ENCODE results near the gene SKI. TPM values are rescaled to one million over a fixed set of nuclear protein-coding genes. Genes with fewer than 3 reads are reported as not detected.

The SKI gene
- total RNA-seq, 1 donor from 2014 or later: 132 TPM

DNA sequence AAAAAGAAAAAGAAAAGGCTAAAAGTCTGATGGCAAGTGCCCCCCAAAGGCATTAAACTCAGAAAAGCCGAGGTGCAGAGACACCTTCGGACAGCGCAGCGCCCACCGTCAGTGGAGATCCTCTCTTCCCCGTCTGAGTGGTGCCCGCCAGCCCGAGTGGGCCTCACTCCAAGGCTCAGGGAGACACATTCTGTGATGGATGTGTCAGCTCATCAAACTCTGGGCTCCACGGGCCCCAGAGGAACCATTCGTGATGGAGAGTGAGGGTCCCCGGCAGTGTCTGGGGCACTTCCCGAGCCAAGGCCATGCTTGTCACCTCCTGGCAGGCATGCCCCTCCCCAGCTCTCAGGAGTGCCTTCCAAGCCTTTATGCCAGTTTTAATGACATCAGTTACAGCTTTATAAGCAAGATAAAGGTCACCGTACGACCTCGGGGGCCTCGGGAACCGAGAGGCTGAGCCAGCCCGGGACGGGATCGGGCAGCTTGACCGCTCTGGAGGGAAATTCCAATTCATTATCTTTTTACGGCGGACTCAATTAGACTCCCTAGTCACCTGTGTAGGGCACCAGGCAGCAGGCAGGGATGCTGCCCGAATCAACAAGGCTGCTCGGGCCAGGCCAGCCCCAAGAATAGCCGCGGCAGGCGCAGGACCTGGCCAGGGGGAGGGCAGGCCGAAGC lies 113.7 kb downstream of the SKI start:
- TF ChIP-seq, protein P1, sequence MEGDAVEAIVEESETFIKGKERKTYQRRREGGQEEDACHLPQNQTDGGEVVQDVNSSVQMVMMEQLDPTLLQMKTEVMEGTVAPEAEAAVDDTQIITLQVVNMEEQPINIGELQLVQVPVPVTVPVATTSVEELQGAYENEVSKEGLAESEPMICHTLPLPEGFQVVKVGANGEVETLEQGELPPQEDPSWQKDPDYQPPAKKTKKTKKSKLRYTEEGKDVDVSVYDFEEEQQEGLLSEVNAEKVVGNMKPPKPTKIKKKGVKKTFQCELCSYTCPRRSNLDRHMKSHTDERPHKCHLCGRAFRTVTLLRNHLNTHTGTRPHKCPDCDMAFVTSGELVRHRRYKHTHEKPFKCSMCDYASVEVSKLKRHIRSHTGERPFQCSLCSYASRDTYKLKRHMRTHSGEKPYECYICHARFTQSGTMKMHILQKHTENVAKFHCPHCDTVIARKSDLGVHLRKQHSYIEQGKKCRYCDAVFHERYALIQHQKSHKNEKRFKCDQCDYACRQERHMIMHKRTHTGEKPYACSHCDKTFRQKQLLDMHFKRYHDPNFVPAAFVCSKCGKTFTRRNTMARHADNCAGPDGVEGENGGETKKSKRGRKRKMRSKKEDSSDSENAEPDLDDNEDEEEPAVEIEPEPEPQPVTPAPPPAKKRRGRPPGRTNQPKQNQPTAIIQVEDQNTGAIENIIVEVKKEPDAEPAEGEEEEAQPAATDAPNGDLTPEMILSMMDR (IDR thresholded peaks at IDR 0.05): no peak
- H3K4me1 Mint-ChIP-seq (ENCODE audit: unreplicated experiment): no peaks in the 10 kb centered on the region
- DNase-seq (ENCODE audit: extremely low spot score, unreplicated experiment): no peak
- no peaks in the 10 kb centered on the region for H3K9me3 Mint-ChIP-seq (ENCODE audit: unreplicated experiment)
- no peaks in the 10 kb centered on the region for H3K36me3 Mint-ChIP-seq (ENCODE audit: unreplicated experiment)
- H3K27ac Mint-ChIP-seq (ENCODE audit: unreplicated experiment): no peak overlapping the region
- H3K27me3 Mint-ChIP-seq (ENCODE audit: unreplicated experiment): no peaks in the 10 kb centered on the region
- no peak overlapping the region for H3K4me3 Mint-ChIP-seq (ENCODE audit: unreplicated experiment)

DNA sequence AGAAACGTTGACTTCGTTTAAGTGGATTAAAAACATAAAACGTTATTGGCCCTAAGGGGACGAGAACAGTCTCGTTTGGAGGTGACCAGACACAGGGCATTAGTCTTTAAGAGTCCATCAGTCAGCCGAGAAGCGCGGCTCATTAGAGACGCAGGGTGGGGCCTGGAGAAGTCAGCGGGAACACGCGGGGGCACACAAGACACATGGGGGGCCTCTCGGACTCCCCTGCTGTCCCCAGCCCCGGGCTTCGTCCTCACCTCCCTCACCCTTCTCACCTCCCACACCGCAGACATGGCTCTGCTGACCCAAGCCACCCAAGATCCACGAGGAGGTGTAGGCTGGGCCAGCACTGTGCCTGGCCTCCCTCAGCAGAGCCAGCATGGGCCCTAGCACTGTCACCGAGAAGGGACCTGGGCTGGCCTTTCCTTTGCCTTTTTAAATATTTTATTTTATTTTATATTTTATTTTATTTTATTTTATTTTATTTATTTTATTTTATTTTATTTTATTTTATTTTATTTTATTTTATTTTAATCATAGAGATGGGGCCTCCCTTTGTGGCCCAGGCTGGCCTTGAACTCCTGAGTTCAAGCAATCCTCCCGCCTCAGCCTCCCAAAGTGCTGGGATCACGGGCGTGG lies 114.4 kb downstream of the SKI start:
- Mint-ChIP-seq H3K27ac (ENCODE audit: unreplicated experiment) (no peak overlapping the region), H3K4me1 (ENCODE audit: unreplicated experiment) (no peaks in the 10 kb centered on the region), H3K27me3 (ENCODE audit: unreplicated experiment) (no peaks in the 10 kb centered on the region), H3K4me3 (ENCODE audit: unreplicated experiment) (no peak overlapping the region), H3K9me3 (ENCODE audit: unreplicated experiment) (no peaks in the 10 kb centered on the region), H3K36me3 (ENCODE audit: unreplicated experiment) (no peaks in the 10 kb centered on the region)
- no peak for DNase-seq (ENCODE audit: extremely low spot score, unreplicated experiment)
- TF ChIP-seq, protein P1 (IDR thresholded peaks at IDR 0.05): no peak

DNA sequence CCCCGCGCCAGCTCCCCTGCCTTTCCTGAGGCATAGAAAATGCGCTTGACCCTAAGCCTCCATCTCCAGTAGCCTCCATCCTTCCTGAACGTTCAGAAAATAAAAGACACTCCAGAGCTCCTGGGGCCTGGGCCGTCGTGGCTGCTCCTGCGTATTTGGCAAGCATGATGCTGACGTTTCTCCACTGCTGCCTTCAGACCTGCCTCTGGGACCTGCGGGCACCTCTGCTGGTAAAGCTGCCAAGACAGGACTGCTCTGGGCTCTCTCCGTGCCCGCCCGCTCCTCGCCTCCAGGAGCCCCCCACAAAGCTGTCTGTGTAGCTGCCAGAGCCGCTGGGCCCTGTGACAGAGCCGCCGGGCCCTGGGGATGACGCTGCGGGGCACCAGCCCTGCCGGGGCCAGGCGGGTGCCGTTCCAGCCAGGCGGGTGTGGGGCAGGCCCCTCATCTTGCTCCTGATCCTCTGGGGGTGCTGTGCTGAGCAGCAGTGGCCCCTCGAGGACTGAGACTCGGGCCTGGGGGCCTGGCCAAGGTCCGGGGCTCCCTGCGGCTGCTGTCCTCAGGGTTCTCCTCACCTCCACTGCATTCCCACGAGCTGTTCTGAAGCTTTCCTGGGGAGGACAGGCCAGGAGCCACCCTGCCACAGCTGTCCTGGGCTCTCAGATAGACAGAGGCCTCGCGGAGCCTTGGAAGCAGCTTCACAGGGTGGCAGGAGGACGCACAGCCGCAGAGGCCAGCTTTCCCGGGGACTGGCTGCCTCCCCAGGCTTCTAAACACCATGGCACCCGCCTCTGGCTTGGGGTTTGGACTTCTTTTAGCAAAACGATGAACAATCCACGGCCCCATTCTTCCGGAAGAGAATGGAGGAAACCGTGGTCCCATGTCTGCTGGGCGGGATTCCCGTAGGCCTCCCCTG lies 115.2 kb downstream of the SKI start:
- TF ChIP-seq, protein P1 (IDR thresholded peaks at IDR 0.05): no peak
- Mint-ChIP-seq H3K27ac (ENCODE audit: unreplicated experiment) (no peak overlapping the region), H3K4me1 (ENCODE audit: unreplicated experiment) (no peaks in the 10 kb centered on the region), H3K27me3 (ENCODE audit: unreplicated experiment) (no peaks in the 10 kb centered on the region), H3K36me3 (ENCODE audit: unreplicated experiment) (no peaks in the 10 kb centered on the region), H3K4me3 (ENCODE audit: unreplicated experiment) (no peak overlapping the region), H3K9me3 (ENCODE audit: unreplicated experiment) (no peaks in the 10 kb centered on the region)
- no peak for DNase-seq (ENCODE audit: extremely low spot score, unreplicated experiment)

DNA sequence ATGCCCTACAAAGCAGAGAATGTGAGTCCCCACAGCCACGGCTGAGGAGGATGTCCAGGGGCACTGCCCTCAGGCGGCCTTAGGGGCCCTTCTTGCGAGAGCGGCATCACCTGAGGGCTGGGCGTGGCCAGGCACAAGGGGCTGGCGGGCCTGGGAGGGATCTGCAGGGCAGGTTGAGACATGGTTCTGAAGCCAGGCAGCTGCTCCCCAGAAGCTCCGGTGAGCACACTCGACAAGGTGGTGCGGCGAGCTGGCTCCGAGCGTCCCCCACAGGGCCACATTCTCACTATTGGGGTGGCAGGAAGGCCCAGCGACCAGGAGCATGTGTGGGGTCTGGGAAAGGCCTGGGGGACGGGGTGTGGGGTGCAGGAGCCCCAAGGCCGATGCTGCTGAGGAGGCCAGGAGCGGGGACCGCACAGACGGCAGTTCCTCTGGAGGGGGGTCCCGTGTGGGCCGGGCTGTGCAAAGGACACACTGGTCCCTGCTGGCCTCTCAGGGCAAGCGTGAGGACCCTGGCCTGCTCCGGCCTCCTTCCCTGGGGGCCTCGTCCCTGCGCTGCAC lies 116.1 kb downstream of the SKI start:
- Mint-ChIP-seq H3K27ac (ENCODE audit: unreplicated experiment) (no peak overlapping the region), H3K9me3 (ENCODE audit: unreplicated experiment) (no peaks in the 10 kb centered on the region), H3K27me3 (ENCODE audit: unreplicated experiment) (no peaks in the 10 kb centered on the region), H3K36me3 (ENCODE audit: unreplicated experiment) (no peaks in the 10 kb centered on the region), H3K4me3 (ENCODE audit: unreplicated experiment) (no peak overlapping the region), H3K4me1 (ENCODE audit: unreplicated experiment) (no peaks in the 10 kb centered on the region)
- TF ChIP-seq, protein P1 (IDR thresholded peaks at IDR 0.05): no peak
- no peak for DNase-seq (ENCODE audit: extremely low spot score, unreplicated experiment)

Data from osteocyte (in vitro differentiated cells).